ENCODE measurements around the gene RSRP1. TPM values are rescaled to one million over a fixed set of nuclear protein-coding genes. Genes with fewer than 3 reads are reported as not detected.

The RSRP1 gene
- total RNA-seq, 1 experiment from 2014 or later, result 34.1 TPM

DNA sequence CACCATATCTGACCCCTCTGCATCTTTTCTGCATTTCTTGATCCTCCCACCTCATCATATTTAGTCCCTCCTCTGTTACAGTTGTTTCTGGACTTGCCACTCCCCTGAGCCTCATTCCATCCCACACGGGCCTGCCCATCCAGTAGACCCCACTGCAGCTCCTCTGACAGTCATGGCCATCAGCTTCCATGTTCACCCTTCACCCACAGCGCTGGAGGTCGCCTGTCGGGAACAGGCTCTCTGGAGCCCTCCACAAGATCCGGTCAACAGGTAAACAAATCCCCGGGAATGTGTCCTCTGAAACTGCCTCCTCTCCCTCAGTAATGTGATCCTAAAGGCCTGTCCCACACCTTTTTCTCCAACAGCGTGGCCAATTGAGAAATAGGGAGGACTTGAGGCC, 46.2 kb downstream of the RSRP1 start:
- DNase-seq (ENCODE audit: low read depth, low spot score), result no peak
- in situ Hi-C loops (cut with HindIII; ENCODE audit: low pct_unique_long_range_greater_than_20kb, low sequenced_read_pairs), result no loop called here

DNA sequence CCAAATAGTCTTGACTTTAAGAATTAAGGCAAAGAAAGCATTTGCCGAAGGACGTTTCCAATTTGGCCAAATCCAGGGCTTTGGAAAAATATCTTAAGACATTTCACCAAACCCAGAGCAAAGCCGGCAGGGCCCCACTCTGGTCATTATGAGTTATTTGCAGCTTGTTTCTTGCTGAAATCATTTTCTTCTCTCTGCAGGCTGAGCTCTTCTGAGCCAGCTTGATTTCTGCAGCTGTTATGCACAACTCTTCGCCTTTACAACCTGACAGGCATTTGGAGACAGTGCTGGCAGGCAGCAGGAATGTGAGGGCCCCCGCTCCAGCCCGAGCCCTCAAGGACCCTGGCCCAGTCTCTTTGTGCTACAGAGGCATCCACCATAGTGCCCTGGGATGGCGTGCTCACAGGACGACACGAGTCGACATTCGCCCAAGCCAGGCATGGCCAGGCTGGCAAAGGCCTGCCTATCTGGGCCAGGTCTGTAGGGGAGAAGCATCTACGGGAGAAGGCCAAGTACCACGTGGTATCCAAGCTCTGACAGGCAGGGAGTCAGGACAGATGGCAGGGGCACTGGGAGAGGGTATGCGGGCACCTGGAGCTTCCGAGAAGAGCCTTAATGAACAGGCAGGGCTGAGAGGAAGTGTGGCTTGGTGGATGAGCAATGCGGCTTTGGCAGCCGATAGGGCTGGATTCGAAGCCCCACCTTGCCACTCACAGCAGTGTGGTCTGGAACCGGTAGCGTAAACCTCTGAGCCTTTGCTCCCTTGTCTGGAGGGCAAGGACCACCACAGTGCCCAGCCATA, 47.2 kb downstream of the RSRP1 start:
- DNase-seq (ENCODE audit: low read depth, low spot score), result no peak
- in situ Hi-C loops (cut with HindIII; ENCODE audit: low pct_unique_long_range_greater_than_20kb, low sequenced_read_pairs), result no loop called here

- in situ Hi-C loops (cut with HindIII; ENCODE audit: low pct_unique_long_range_greater_than_20kb, low sequenced_read_pairs), result no loop called here
- no peak for DNase-seq (ENCODE audit: low read depth, low spot score)
Measured at GRCh38 chr1:25198663-25199252, 48.5 kb downstream of the RSRP1 start.

GRCh38 chr1:25197982-25198662, 49.1 kb downstream of the RSRP1 start:
- DNase-seq (ENCODE audit: low read depth, low spot score), result peak; percentile 55
- in situ Hi-C loops (cut with HindIII; ENCODE audit: low pct_unique_long_range_greater_than_20kb, low sequenced_read_pairs), result no loop called here

DNA sequence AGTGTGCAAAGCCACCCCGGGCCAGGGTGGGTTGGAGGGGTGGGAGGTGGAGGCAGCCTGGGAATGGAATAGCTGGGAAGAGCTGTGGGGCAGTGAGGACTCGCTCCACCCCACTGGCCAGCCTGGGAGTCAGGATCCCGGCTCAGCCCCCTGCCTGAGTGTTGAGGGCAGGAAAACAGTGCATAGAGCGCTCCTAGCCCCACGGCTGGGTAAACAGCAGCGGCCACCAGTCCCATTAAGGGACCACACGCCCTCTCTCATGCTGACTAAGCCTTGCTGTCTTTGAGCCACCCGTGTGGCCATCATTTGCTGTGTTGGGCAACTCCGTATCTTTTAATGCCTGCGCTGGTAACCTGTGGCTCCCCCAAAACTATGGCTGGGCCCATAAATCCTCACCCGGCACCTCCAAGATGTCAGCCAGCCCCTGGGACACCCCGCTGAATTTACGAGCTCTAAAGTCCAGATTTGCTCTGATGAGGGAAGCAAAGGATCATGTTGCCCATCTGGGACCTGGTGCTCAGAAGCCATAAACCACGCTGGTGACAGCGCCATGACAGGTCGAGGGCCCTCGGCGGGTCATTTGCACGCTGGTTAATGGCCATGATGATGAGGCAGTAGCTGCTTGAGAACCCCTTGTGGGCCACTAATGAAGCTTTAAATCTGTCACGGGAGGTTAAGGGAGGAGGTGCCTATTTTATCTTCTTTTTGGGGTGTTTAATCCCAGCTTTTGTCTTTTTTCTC, 49.8 kb downstream of the RSRP1 start:
- DNase-seq (ENCODE audit: low read depth, low spot score), result no peak

DNA sequence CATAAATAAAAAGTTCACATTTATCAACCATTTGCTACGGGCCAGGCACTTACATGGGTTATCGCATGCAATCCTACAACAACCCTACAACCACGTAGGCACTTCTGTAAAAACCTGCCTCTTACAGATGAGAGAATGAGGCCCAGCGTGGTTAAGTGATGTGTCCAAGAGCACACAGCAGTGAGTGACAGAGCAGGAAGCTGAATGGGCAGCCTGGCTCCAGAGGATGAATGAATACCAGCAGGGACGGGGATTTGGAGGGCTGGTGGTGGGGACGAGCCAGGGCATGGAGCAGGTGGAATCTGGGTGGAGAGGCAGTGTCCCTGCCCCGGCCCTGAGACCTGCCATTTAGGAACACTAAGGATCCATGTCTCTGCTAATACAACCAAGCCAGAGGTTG, 50.4 kb downstream of the RSRP1 start:
- DNase-seq (ENCODE audit: low read depth, low spot score), result no peak
- in situ Hi-C loops (cut with HindIII; ENCODE audit: low pct_unique_long_range_greater_than_20kb, low sequenced_read_pairs), result no loop called here

More for the DNA sequence above, 49.8 kb downstream of the RSRP1 start:
- in situ Hi-C loops (cut with HindIII; ENCODE audit: low pct_unique_long_range_greater_than_20kb, low sequenced_read_pairs), result no loop called here

DNA sequence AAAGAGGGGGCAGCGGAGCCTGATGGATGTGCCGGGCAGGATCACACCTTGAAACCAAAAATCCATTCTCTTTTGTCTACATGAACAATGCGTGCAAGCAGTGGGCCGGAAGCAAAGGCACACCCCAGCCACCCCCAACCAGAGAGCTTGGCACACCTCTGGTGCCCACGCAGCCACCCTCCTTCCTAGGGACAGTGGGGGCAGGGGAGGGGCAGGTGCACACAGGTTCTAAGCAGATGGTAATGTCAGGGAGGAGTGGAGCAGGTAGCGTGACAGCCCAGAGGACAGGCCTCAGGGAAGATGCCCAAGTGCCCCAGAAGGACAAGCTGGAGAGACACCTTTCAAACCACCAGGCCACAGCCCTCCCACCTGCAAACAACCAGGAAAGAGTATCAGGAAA, 51.4 kb downstream of the RSRP1 start:
- no peak for DNase-seq (ENCODE audit: low read depth, low spot score)
- in situ Hi-C loops (cut with HindIII; ENCODE audit: low pct_unique_long_range_greater_than_20kb, low sequenced_read_pairs), result no loop called here

DNA sequence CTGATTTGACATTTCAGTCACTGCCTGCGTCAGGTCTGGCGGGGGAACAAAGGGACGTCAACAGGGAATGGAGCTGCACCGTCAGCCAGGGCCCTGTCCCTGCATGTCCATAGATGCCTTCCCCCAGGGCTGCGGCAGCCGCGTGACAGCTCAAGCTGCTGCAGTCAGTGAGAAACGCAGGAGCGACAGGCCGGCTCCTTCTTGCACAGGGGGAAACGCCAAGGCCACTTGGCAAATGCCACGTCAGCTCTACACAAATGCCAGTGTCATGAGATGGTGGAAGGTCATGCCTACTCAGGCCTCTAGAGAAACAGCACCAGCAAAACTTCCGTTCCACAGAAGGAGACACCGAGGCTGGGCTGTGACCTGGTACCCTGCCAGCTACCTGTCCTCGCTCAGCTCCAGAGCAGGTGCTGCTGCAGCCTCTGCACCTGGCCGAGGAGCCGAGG, 52.7 kb downstream of the RSRP1 start:
- no peak for DNase-seq (ENCODE audit: low read depth, low spot score)
- in situ Hi-C loops (cut with HindIII; ENCODE audit: low pct_unique_long_range_greater_than_20kb, low sequenced_read_pairs), result no loop called here

DNA sequence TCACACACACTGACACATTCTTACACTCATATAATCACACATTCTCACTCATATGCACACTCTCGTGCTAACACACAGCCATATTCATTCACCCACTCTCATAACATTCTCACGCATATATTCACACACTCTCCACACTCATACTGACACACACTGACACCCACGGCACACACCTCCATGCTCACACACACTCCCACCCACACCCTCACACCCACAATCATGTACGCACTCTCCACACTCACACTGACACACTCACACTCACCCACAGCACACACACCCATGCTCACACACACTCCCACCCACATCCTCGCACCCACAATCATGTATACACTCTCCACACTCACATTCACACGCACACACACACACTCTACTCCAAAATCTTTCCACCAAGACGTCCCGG, 53.2 kb downstream of the RSRP1 start:
- no peak for DNase-seq (ENCODE audit: low read depth, low spot score)
- in situ Hi-C loops (cut with HindIII; ENCODE audit: low pct_unique_long_range_greater_than_20kb, low sequenced_read_pairs), result no loop called here

GRCh38 chr1:25193229-25193628, 54.0 kb downstream of the RSRP1 start:
- in situ Hi-C loops (cut with HindIII; ENCODE audit: low pct_unique_long_range_greater_than_20kb, low sequenced_read_pairs), result no loop called here
- no peak for DNase-seq (ENCODE audit: low read depth, low spot score)

Other genes with a start within 250 kb of the RSRP1 start
- 63.5 and 67.4 TPM in 2 replicates for gene SYF2, start 15.0 kb downstream of the RSRP1 start, total RNA-seq (2014; rRNA removed; shearing (Covaris generic))
- gene RHD, start 25.1 kb upstream of the RSRP1 start, total RNA-seq (2014; rRNA removed; shearing (Covaris generic)), result 1.2 and 2.2 TPM in 2 replicates
- 94.6 and 99.5 TPM in 2 replicates for gene TMEM50A, start 90.9 kb upstream of the RSRP1 start, total RNA-seq (2014; rRNA removed; shearing (Covaris generic))
- gene RHCE, start 173.4 kb upstream of the RSRP1 start, total RNA-seq (2014; rRNA removed; shearing (Covaris generic)), result 0.37 and 0.77 TPM in 2 replicates
- 18.5 and 19.7 TPM in 2 replicates for gene MACO1, start 183.4 kb upstream of the RSRP1 start, total RNA-seq (2014; rRNA removed; shearing (Covaris generic))